Fibroblast of skin of left biceps (primary cell): ENCODE data around the gene CLASP1.

Source experiments
- DNase-seq, 2 experiments: peaks; one replicate each; pipeline ENCODE4 v3.0.0-alpha.2; 2013; ENCODE audit warnings: low read depth in 2 of 2

Gene CLASP1

DNA sequence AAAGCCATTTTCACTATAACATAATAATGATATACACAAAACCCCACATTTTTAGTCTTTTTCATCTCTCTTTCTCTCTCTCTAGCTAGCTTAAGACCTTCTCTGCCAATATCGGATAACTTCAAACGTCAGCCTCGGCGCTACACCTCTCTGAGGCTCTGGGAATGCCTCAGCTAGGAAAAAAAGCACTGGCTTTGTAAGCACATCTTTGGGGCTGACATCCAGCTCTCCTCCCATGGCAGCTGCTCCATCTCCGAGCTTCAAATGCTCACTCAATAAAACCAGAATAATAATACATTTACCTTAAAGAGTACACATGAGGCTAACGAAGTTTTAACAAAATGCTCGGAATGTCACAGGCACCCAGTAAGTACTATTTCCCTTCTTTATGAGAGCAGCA is 107.8 kb downstream of the CLASP1 start:
- no peak for DNase-seq

DNA sequence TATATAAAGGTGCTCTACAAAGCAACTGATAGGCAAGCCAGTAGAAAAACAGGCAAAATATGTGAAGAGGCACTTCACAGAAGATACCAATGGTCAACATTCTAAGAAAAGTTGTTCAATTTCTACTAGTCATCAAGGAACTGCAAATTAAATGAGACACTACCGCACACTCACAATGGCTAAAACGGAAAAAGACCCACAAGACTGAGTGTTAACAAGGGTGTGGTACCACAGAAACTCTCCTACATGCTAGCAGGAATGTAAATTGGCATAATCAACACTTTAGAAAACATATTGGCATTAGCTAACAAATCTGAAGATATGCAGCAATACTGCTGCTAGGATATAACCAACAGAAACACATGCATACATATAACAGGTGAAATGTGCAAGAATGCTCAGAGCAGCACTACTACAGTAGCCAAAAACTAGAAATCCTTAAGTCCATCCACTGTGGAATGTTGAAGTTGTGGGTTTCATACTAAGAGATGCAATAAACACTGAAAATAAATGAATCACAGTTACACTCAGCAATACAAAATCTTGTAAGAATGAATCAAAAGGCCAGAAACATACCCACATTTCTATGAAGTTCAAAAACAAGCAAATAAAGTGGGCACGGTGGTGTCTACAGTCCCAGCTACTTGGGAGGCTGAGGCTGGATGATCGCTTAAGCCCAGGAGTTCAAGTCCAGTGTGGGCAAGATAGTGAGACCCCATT is 109.4 kb downstream of the CLASP1 start:
- DNase-seq, result no peak

DNA sequence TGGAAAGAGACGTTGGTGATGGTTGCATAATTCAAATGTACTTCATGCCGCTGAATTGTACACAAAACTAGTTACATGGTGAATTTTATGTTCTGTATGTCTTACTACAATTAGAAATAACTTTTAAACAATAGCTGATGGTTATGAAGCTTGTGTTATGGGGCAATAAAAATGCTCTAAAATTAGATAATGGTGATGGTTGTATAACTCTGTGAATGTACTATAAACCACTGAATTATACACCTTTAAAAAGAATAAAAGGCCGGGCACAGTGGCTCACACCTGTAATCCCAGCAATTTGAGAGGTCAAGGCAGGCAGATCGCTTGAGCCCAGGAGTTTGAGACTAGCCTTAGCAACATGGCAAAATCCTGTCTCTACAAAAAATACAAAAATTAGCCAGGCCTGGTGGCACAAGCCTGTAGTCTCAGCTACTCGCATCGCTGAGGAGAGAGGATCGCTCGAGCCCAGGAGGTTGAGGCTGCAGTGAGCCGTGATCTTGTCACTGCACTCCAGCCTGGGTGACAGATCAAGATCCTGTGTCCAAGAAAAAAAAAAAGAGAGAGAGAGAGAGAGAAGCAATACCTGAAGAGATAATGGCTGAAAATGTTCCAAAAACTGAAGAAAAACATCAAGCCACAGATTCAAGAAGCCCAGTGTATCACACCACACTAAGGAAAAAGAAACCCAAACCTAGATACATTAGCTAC is 112.3 kb downstream of the CLASP1 start:
- DNase-seq, result no peak

- DNase-seq, result no peak
These were observed 112.9 kb downstream of the CLASP1 start for GRCh38 chr2:121536347-121536746.

DNA sequence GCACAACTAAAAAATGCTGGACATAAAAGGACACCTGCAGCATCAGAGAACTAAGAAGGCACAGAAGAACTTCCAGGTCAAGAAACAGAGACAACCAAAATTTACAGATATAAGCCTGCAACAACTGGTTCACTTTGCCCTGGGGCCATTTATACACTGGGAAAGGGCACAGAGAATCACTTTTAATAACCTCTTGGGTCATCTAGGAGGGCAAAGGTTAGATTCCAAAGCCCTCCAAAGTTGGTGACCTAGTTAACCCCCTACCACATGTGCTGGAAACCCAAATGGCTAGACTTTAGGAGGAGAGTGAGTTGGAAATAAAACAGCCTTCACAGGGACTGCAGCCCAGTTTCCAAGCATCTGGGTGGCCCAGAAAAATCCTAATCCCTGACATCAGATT is 115.3 kb downstream of the CLASP1 start:
- DNase-seq, result no peak

DNA sequence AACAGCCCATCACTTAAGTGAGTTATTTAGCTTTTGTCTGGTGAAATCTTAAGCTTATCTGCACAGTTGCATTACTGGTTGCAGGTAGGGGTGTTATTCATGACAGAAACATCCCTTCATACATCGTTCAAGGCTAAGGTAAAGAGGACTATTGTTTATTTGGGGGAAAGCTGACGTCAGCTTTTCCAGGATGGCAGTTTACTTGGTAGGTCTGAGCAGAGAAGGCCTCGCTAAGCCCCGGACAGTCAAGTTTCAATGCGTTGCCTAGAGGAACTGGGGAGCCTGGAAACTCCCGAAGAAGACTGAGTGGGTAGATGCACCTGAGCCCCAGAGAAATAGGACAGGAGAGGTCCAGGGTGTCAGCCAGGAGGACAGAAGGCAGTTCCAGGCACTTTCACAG is 116.4 kb downstream of the CLASP1 start:
- DNase-seq, result no peak

DNA sequence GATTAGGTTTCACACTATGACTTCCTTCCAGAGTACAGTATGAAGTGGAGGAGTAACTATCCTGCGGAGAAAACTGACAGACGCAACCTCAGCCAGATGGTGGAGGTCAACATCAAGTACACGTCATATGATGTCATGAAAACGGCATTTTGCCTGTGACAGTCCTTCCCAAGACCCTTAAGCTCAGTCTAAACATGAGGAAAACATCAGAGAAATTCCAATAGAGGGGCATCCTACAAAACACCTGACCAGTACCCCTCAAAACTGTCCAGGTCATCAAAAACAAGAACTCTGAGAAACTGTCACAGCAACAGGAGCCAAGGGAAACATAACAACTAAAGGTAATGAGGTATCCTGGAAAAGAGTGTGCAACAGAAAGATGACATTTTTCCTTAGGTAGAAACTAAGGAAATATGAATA is 116.9 kb downstream of the CLASP1 start:
- peak in 1 of 2 experiments; percentile 2 for DNase-seq

- peak in 1 of 2 experiments; percentile 57 for DNase-seq
These were observed 119.0 kb downstream of the CLASP1 start for GRCh38 chr2:121530212-121530705.

- peak; percentile 8 to 15 for DNase-seq
These were observed 119.6 kb downstream of the CLASP1 start for GRCh38 chr2:121529439-121530211.

GRCh38 chr2:121527009-121527682 is 122.1 kb downstream of the CLASP1 start:
- no peak for DNase-seq

GRCh38 chr2:121524685-121525425 is 124.4 kb downstream of the CLASP1 start:
- no peak for DNase-seq

- DNase-seq, result no peak
These were observed 127.9 kb downstream of the CLASP1 start for GRCh38 chr2:121521359-121521758.

- no peak for DNase-seq
These were observed 128.6 kb downstream of the CLASP1 start for GRCh38 chr2:121520641-121520994.

DNA sequence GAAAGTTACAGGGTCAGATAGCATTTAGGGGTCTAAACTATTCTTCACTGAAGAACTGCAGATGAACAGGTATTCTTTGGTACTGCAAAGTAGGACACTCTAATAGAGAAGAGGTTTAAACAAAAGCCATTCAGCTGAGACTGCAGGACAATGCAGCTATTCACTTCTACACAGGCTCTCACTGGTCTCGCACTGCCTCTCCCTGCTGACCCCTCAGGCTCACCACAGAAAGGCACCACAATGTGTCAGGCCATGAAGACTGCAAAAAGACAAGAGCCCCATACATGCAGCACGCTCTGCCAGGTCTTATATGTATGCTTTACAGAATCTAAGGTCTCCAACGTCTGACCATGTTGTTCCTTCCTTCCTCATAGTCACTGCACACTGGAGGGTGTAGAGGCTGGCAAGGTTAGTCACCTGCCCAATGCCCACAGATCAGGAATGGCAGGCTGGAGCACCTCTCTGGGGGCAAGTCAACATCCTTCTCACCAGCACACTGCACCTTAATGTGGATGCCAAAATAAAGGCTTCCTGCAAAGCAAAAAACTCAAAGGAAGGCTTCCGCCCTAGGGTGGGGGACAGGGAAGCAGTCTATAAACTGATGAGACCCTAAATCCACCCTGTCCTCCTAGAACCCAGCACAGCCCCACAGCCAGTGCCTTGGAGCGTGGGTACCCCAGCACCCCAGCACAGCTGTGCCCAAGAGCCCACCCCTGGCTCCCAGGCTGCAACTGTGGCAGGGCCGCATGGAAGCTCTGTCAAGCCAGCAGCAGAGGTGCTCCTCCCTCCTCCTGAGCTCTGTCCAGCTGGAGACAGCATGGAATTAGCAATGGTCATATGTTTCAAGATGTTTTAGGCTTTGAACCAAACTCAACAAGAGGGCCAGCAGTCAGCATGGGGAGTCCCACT is 129.3 kb downstream of the CLASP1 start:
- DNase-seq, result no peak

DNA sequence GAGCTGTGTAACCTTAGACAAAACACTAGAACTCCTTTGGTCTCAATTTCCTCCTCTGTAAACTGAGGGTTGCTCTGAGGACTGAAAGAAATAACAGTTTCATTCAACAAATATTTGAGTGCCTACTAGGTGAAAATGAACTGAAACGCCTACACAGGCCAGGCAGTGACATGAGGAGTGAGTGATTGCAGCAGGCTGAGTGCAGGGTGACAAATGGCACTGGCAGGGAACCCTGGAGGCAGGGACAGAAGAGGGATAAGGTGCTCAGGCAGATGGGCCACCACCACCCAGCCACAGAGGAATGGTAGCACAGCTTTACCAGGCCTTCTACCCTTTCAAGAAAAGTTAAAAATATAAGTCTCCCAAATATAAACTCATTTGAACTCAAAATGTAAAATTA is 130.1 kb downstream of the CLASP1 start:
- no peak for DNase-seq

DNA sequence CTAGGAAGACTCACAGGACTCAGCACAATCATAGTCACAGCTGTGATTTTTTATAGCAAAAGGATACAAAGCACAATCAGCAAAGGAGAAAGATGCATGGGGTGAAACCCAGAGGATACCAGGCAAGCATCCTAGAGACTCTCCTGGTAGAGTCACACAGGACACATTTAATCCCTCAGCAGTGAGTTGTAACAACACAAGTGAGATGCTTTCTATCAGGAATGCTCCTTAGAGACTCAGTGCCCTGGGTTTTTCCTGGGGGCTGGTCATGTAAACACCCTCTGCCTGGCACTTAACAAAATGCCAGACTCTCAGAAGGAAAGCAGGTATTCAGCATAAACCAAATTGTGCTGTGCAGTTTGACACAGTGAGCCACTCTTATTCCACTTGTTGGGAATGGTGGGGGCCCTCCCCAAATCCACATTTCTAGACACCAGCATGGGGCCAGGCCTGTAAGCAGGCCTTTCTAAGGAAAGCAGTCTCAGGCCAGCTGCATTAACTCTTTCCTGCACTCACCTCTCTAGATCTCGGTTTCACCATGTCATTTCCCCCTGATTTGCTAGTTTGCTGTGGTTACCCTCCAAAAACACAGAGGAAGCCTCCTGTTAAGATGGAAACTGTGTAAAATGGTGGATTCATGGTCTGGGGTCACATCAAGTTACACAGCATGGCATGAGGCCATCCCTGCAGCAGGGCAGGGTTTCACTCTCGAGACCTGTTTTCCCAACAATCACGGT is 135.5 kb downstream of the CLASP1 start:
- DNase-seq, result no peak

GRCh38 chr2:121510857-121511256 is 138.4 kb downstream of the CLASP1 start:
- DNase-seq, result no peak

- no peak for DNase-seq
These were observed 142.6 kb downstream of the CLASP1 start for GRCh38 chr2:121506621-121507020.

GRCh38 chr2:121505986-121506586 is 143.2 kb downstream of the CLASP1 start:
- no peak for DNase-seq
